ENCODE data around the gene TAX1BP1.

DNA sequence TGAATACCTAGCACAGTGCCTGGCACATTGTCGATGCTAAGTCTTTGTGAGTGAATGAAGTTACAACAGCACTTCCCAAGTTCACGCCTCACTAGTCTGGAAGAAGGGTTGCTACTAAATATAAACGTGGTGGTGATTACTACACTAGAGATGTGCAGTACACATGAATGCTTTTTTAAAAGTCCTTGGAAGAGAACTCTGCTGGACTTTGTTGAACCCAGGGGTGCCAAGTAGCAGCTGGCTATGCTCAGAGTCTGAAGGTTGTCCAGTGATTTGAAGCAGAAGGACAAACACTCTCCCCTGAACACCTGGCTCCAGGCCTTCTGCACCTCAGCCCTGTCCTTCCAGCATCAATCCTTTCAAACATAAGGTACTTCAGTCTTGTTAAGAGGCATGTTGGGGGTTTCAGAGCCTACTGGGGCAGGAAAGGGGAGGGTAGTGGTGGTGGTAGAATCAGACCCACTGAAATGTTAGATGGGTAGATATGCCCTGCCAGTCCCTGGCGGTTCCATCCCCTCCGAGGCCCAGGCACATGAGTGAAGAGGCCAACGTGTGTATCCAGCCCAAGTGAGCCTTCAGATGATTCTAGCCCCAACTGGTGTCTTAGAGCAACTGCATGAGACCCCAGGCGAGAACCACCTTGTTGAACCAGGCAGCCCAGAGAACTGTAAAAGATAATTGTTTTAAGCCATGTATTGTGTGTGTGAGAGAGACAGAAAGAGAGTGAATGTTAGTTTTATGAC is 94.4 kb downstream of the TAX1BP1 start:
- TF ChIP-seq EZH2phosphoT487 (IDR thresholded peaks at IDR 0.05; ENCODE audit: low read length) (no peak), EZH2 (optimal IDR thresholded peaks at IDR 0.05; ENCODE audit: low read depth, low read length) (no peak)
- TF ChIP-seq, protein P1, sequence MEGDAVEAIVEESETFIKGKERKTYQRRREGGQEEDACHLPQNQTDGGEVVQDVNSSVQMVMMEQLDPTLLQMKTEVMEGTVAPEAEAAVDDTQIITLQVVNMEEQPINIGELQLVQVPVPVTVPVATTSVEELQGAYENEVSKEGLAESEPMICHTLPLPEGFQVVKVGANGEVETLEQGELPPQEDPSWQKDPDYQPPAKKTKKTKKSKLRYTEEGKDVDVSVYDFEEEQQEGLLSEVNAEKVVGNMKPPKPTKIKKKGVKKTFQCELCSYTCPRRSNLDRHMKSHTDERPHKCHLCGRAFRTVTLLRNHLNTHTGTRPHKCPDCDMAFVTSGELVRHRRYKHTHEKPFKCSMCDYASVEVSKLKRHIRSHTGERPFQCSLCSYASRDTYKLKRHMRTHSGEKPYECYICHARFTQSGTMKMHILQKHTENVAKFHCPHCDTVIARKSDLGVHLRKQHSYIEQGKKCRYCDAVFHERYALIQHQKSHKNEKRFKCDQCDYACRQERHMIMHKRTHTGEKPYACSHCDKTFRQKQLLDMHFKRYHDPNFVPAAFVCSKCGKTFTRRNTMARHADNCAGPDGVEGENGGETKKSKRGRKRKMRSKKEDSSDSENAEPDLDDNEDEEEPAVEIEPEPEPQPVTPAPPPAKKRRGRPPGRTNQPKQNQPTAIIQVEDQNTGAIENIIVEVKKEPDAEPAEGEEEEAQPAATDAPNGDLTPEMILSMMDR (IDR thresholded peaks at IDR 0.05; ENCODE audit: low read length), result no peak

Measured in MM.1S (cell line).